Neuron (in vitro differentiated cells): ENCODE measurements around the gene OR52B6.

Experiments used
- H2AFZ ChIP-seq: one replicate; pipeline ENCODE4 v1.6.1; 2013; ENCODE audit warnings: low read depth, mild to moderate bottlenecking, inconsistent platforms, low read length, moderate library complexity
- H3K27me3 ChIP-seq: one replicate; pipeline ENCODE4 v1.6.1; 2013; ENCODE audit warnings: low read length; ENCODE audit not compliant: insufficient read depth
- H3K36me3 ChIP-seq: one replicate; pipeline ENCODE4 v1.6.1; 2013; ENCODE audit warnings: low read length; ENCODE audit not compliant: insufficient read depth
- H3K4me1 ChIP-seq: one replicate; pipeline ENCODE4 v1.6.1; 2013; ENCODE audit warnings: low read length; ENCODE audit not compliant: insufficient read depth
- H3K4me3 ChIP-seq: 2 replicates; pipeline ENCODE4 v1.5.1; 2013; ENCODE audit warnings: mild to moderate bottlenecking, low read length, moderate library complexity
- H3K9me3 ChIP-seq: one replicate; pipeline ENCODE4 v1.6.1; 2013; ENCODE audit warnings: low read length

The OR52B6 gene

DNA sequence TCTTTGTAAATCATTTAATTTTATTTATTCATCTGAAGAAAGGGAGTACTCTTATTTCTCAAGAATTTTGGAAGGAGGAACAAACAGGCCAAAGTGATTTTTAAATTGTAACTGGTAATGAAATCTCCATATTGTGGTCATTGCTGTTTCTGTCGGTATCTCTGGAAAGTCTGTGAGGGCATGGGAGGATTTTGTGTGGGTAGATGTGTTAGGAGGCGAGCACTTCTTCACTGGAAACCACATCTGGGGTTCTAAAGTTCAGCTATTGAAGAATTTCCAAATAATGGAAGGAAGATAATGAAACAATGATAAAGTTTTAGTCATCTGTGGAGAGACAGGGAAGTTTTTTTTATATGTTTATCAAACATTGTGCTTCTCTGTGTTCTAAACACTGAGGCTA, 50.7 kb downstream of the OR52B6 start:
- no peak overlapping the region for H2AFZ ChIP-seq
- no peaks in the 10 kb centered on the region for H3K4me1 ChIP-seq
- no peaks in the 10 kb centered on the region for H3K27me3 ChIP-seq
- H3K9me3 ChIP-seq, result no peaks in the 10 kb centered on the region
- no peaks in the 10 kb centered on the region for H3K36me3 ChIP-seq
- no peak overlapping the region for H3K4me3 ChIP-seq
